ENCODE measurements around the gene RWDD2A.
"Not testable (repeated sequence)": the region's sequence is repeated elsewhere in the genome, so short reads cannot be mapped to it uniquely, and the experiment has no call there.

Gene RWDD2A

GRCh38 chr6:83192871-83193746, at the start of gene RWDD2A, which contains the start of gene PGM3:
RWDD2A (plus strand) TSS chr6:83193357; CDS start chr6:83194452, 1,095 bp downstream.
PGM3 (minus strand) TSS chr6:83193265; CDS start chr6:83191012, 2,253 bp downstream.
- DNase-seq: peak; percentile 54

DNA sequence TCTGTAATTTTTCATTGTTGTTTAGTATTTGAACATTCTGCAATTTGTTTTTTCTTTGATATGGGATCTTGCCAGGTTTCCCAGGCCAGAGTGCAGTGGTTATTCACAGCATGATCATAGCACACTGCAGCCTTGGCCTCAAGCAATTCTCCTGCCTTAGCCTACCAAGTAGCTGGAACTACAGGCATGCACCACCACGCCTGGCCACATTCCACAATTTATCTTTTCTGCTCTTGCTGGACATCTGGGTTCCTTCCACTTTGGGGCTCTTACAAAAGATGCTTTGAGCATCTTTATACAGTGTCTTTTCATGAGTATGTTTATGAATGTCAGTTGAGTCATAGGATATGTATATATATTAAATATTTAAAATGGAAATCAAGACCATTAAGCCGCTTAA, 42.0 kb upstream of the RWDD2A start:
- DNase-seq: no peak

- DNase-seq: no peak
These were observed 40.2 kb upstream of the RWDD2A start for GRCh38 chr6:83152913-83153312.

DNA sequence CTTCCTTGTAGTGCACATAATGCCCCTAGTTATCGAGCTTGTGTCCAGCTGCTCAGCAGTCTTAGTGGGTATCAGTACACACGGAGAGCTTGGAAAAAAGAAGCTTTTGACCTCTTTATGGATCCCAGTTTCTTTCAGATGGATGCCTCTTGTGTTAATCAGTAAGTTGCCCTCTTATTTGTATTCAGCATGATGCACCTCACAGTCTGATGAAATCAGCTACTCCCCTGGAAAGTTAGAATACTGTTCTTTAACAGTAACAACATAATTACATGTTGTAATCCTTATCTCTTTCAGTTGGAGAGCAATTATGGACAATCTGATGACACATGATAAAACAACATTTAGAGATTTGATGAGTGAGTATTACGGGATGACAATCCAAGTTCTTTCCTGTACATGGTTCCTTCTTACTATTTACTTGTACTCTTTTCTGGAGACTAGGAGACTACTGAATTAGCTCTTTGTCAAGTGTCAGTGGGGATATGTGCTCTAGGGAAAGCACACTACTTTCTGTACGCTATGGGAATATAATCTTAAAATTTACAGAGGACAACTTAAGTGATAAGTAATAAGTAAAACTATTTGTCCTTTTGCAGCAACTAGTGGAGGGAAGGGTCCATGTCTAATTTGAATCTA, 39.2 kb upstream of the RWDD2A start:
- DNase-seq: no peak

DNA sequence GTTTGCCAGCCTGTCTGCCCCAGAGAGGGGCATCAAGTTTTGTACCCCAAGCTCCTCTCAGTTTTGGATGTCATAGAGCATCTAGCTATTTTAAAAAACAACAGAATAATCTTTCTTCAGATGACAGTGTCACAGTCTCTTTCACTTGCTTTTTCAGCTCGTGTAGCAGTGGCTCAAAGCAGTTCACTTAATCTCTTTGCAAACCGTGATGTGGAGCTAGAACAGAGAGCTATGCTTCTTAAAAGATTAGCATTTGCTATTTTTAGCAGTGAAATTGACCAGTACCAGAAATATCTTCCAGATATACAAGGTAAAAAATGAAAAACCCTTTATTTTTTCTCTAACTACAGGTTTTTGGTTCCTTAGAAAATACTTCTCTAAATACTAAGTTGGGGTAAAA, 37.4 kb upstream of the RWDD2A start:
- DNase-seq: no peak

- DNase-seq: no peak
These were observed 33.0 kb upstream of the RWDD2A start for GRCh38 chr6:83160167-83160566.

DNA sequence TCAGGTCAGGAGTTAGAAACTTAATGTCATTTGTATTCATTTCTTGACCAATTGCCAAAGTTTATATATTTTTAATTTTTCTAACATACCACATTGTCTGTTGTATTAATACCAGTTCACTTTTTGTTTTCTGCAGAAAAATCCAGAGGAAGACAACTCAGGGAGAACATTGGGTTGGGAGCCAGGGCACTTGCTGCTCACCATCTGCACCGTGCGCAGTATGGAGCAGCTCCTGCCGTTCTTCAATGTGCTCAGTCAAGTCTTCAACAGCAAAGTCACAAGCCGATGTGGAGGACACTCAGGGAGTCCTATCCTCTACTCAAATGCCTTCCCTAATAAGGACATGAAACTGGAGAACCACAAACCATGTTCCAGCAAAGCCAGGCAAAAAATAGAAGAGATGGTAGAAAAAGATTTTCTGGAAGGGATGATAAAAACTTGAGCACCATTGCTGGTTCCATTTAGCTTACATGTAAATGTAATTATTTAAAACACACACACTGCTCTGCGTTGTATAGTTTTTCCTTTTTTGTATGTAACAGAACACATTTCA, 25.4 kb upstream of the RWDD2A start:
- DNase-seq: no peak

DNA sequence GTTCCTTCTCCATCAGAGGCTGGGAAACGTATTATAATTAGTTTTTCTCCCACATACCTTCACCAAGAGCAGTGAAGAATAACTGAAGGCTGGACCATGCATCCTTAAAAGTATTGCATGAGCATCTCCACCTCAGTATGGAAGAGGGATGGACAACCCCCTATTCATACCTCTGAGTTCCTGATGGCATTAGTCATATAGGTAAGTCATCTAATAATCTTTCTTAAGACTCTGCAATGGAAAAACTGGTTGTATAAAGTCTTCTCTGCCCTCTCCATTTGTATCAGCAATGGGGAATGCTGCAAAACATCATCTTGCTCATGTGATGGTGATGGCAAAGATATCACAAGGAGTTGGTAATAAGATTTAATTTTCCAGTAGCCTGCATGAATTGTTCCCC, 24.6 kb upstream of the RWDD2A start:
- DNase-seq: no peak

DNA sequence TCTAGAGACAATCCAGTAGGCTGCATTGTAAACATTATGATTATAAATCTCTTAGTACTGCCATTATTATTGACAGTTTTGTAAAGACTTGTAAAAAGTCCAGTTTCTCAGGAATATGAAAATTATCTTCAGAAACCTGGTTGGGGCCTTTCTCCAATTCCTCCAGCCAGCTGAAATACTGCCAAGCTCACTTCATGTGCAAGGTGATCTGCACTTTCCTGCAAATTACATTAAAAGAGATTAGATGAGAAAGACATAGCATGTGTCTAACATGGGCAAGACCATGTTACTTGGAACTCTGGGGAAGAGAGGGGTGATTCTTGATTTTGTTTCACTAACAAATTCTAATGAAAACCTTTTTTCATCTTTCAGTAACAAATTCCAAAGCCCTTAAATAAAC, 24.1 kb upstream of the RWDD2A start:
- no peak for DNase-seq

GRCh38 chr6:83169511-83169910, 23.6 kb upstream of the RWDD2A start:
- no peak for DNase-seq

GRCh38 chr6:83176246-83176645, 16.9 kb upstream of the RWDD2A start:
- no peak for DNase-seq

DNA sequence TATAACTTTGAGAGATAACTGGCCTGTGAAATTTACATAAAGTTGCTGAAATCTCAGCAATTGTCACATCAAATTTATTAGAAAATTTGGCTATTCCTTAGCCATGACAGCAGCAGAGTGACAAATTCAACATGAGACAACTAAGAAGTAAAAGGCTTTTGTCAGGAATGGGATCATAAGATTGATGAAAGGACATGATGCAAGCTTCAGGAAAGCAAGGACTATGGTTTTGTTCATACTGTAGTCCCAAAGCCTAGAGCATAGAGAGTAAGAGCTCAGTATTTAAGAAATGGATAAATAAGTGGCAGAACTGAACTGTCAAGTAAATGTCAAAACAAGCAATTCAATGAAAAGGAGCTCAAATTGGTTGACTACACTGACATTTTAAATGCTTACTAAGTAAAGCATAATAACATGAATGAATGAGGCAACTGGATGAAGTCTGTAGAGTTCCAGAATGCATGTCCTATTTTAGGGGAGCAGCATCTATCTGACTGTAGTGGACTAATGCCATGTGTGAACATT, 12.7 kb upstream of the RWDD2A start:
- DNase-seq: no peak

- DNase-seq: no peak
These were observed 11.0 kb upstream of the RWDD2A start for GRCh38 chr6:83182114-83182513.

DNA sequence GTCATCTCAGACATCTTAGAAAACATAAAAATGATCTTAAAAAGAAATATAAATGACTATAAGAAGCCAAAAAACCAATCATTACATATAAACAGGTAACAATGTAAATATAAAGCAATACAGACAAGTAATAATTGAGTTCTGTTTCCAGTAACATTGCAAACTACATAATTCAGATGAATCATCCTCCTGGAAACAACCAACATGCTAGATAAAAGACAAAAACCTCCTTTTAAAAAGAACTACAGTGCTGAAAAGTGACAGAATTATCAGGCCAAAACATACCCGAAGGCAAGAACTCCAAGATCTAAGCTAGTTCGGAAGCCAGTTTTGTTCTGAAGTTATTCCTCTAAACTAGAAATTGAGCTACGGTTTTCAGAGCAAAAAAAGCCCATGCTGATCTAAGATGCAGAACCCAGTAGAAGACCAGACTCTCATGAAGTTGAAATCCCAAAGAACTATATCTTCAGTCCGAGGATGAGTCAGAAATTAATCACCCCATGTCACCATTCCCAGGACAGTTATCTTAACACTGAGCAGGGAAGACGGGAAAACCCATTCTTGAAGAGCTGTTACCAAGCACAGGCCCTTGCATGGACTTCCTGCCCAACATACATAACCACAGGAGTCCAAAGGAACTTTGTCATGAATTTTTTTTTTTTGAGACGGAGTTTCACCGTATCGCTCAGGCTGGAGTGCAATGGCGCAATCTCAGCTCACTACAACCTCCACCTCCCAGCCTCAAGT, 9.9 kb upstream of the RWDD2A start:
- no peak for DNase-seq

GRCh38 chr6:83185096-83185495, 8.1 kb upstream of the RWDD2A start:
- DNase-seq: no peak

DNA sequence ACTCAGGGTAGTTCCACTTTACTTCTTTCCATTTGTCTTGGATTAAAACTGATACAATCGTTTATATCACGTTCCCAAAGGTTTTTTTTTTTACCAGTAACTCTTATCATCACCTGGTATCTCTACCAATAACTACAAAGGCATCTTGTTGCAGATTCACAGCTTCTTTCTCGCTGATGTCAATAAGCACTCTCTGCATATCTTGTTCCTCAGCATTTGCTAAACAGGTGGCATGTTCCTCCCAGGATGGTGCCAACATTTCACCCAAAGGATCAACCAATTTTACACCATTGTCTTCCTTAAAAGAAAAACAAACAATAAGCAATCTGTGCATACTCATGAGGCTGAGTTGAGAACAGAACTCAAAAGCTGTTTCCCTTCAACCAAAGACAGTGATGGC, 4.7 kb upstream of the RWDD2A start:
- no peak for DNase-seq

GRCh38 chr6:83190626-83191025, 2.5 kb upstream of the RWDD2A start:
- DNase-seq: no peak

GRCh38 chr6:83191974-83192373, 1.2 kb upstream of the RWDD2A start:
- not testable (repeated sequence) for DNase-seq

DNA sequence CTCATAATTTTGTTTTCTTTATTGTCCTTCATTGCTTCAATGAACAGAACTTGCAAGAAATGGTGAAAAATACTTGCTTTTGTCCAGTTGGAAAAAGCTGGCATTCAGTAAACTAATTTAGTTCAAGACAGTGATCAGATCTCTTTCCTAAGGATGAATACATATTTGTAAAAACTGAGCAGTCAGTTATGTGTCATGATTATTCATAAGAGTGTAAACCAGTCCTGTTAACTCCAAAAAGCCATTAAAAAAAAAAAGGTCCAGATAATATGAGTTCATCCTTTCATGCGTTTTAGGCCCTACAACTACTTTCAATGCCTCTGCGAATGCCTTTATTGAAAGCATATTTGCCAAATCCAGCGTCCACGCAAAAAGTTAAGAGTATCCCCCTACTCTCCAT, 701 bp upstream of the RWDD2A start:
- no peak for DNase-seq

DNA sequence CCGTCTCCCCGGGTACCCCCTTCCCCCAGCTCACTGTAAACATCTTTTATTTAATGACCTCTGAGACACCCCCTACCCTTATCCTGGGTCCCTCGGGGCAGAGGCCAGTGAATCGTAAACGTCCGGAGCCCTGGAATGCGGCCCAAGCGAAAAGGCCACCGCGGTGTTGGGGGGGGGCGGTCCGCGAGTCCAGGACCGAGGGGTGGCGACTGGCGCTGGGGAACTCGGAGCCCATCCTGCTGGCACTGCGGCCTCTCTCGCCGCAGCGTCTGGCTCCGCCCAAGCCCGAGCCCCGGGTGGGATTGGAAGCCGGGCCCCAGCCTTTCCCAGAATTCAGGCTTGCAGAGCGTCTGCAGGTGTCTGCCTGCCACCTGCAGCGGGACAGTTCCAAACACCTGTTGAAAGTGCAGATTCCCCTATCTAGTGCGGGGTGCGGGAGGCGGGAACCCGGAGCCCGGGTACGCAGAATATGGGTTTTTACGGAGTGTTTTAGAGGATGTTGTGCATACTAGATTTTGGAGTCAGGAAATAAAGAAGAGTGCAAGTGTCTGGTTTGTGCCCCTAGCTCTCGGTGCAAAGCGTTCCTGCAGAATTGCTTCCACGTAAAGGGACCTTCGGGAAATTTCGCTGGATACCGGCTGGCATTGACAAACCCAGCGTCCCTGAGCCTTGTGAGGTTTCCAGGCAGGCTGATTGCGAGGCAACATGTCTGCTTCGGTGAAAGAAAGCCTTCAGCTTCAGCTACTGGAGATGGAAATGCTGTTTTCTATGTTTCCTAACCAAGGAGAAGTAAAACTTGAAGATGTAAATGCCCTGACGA, 800 bp downstream of the RWDD2A start:
- no peak for DNase-seq

DNA sequence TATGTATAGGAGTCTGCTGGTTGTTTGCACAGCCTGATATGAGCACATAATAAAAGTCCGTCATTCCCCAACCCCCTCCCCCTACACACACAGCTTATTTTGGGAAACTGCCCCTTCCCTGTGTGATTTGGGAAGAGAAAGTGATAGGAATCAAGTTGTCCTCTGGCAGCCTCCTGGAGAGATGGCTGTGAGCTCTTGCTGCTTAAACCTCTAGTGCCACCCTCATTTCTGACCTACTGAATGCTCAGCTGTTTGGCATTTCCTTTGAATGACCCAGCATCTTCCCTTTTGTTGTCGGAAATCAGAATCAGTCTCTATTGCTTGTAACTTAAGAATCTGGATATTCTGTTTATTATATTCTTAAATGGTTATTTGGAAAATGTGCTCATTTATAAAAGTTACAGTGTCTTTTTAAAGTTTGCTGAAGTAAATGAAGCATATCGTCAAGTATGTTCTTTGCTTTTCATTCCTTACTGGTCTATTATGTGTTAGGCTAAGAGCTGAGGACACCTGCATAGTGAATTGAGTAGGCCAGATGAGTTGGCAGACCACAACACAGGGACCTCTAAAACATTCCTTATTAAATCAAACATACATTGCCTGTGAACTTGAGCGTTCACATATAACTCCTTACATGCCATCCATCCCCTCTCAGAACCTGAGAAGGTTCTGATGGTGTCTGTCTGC, 5.5 kb downstream of the RWDD2A start:
- DNase-seq: no peak
